ENCODE results near the gene FARSA. TPM values are rescaled to one million over a fixed set of nuclear protein-coding genes. Genes with fewer than 3 reads are reported as not detected.

The FARSA gene
- total and polyA plus RNA-seq, 2 of the 13 experiments (the other 11 are each of a cell fraction or from before 2014, with no cell fraction given) = 25.9 to 72.0 TPM

DNA sequence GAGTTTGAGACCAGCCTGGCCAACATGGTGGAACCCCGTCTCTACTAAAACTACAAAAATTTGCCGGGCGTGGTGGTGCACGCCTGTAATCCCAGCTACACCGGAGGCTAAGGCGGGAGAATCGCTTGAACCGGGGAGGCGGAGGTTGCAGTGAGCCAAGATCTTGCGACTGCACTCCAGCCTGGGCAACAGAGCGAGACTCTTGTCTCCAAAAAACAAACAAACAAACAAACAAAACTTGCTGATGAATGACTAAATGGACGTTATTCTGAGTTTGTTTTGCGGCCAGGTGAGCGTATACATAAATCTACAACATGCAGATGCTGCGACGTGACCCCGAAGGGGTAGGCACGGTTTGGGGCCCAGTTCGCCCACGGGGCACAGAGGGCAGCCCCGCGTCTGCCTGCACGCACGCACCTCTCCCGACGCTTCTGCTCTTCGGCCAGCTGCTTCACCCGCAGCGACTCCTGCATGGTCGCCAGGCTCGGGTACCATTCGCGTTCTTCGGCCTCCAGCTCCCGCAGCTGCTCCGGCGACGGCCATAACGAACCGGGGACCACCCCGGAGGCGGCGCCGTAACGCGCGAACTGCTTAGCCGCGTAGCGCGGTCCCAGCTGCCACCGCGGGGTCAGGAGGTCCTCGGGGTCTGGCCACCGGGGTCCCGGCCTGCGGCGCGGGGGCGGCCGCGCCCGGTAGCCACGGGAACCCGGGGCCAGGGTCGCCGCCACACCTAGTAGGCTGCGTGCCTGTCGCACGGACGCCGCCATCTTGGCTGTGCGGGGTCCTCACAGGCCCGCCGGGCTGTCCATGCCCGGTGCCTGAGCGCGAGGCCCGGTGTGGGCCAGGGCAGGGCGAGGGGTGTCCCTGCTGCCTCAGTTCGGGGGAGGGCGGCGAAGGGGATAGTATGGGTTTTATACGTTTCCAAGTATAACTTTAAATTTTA, 23.2 kb upstream of the FARSA start, which contains the start of gene GADD45GIP1 (continued):
- TF ChIP-seq, protein P1, sequence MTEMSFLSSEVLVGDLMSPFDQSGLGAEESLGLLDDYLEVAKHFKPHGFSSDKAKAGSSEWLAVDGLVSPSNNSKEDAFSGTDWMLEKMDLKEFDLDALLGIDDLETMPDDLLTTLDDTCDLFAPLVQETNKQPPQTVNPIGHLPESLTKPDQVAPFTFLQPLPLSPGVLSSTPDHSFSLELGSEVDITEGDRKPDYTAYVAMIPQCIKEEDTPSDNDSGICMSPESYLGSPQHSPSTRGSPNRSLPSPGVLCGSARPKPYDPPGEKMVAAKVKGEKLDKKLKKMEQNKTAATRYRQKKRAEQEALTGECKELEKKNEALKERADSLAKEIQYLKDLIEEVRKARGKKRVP (CRISPR knock-in tag; IDR thresholded peaks at IDR 0.05) = no peak
- peak; percentile 90 for TF ChIP-seq POLR2AphosphoS5 (IDR thresholded peaks at IDR 0.05; ENCODE audit: low read depth, low read length)
- TF ChIP-seq ZNF441 (CRISPR knock-in tag; IDR thresholded peaks at IDR 0.05; ENCODE audit: borderline replicate concordance) = 0 out of 2 replicates have a peak, but pooled peaks have one; percentile 18
- TF ChIP-seq, protein P2, sequence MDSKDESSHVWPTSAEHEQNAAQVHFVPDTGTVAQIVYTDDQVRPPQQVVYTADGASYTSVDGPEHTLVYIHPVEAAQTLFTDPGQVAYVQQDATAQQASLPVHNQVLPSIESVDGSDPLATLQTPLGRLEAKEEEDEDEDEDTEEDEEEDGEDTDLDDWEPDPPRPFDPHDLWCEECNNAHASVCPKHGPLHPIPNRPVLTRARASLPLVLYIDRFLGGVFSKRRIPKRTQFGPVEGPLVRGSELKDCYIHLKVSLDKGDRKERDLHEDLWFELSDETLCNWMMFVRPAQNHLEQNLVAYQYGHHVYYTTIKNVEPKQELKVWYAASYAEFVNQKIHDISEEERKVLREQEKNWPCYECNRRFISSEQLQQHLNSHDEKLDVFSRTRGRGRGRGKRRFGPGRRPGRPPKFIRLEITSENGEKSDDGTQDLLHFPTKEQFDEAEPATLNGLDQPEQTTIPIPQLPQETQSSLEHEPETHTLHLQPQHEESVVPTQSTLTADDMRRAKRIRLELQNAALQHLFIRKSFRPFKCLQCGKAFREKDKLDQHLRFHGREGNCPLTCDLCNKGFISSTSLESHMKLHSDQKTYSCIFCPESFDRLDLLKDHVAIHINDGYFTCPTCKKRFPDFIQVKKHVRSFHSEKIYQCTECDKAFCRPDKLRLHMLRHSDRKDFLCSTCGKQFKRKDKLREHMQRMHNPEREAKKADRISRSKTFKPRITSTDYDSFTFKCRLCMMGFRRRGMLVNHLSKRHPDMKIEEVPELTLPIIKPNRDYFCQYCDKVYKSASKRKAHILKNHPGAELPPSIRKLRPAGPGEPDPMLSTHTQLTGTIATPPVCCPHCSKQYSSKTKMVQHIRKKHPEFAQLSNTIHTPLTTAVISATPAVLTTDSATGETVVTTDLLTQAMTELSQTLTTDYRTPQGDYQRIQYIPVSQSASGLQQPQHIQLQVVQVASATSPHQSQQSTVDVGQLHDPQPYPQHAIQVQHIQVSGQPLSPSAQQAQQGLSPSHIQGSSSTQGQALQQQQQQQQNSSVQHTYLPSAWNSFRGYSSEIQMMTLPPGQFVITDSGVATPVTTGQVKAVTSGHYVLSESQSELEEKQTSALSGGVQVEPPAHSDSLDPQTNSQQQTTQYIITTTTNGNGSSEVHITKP (CRISPR knock-in tag; IDR thresholded peaks at IDR 0.05; ENCODE audit: low read depth) = no peak
- TF ChIP-seq AKAP8 (CRISPR knock-in tag; IDR thresholded peaks at IDR 0.05) = no peak
- no peak for TF ChIP-seq ZSCAN12 (CRISPR knock-in tag; IDR thresholded peaks at IDR 0.05)
- no peak; the same call in 1 of the 2 replicates for TF ChIP-seq ZC3H13 (CRISPR knock-in tag; IDR thresholded peaks at IDR 0.05)
- no peak for TF ChIP-seq ZNF713 (CRISPR knock-in tag; IDR thresholded peaks at IDR 0.05)
- no peak for TF ChIP-seq FOXA1 (IDR thresholded peaks at IDR 0.05)
- TF ChIP-seq FOXA1 (CRISPR knock-in tag; IDR thresholded peaks at IDR 0.05) = no peak
- TF ChIP-seq, protein P3, sequence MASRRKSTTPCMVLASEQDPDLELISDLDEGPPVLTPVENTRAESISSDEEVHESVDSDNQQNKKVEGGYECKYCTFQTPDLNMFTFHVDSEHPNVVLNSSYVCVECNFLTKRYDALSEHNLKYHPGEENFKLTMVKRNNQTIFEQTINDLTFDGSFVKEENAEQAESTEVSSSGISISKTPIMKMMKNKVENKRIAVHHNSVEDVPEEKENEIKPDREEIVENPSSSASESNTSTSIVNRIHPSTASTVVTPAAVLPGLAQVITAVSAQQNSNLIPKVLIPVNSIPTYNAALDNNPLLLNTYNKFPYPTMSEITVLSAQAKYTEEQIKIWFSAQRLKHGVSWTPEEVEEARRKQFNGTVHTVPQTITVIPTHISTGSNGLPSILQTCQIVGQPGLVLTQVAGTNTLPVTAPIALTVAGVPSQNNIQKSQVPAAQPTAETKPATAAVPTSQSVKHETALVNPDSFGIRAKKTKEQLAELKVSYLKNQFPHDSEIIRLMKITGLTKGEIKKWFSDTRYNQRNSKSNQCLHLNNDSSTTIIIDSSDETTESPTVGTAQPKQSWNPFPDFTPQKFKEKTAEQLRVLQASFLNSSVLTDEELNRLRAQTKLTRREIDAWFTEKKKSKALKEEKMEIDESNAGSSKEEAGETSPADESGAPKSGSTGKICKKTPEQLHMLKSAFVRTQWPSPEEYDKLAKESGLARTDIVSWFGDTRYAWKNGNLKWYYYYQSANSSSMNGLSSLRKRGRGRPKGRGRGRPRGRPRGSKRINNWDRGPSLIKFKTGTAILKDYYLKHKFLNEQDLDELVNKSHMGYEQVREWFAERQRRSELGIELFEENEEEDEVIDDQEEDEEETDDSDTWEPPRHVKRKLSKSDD (CRISPR knock-in tag; IDR thresholded peaks at IDR 0.05; ENCODE audit: low read depth) = no peak; the same call in 1 of the 2 replicates

Data from HepG2 (cell line).